NOMO-1 treated with dmso at 0.1 percent for 144 hours (cell line): Measurements from ENCODE around the gene ALDH1B1.

ENCODE experiments used
- DNase-seq: peaks from one replicate; lab custom pipeline; 2025; ENCODE audit not compliant: unreplicated experiment; lab: John Stamatoyannopoulos, UW

ALDH1B1 gene

DNA sequence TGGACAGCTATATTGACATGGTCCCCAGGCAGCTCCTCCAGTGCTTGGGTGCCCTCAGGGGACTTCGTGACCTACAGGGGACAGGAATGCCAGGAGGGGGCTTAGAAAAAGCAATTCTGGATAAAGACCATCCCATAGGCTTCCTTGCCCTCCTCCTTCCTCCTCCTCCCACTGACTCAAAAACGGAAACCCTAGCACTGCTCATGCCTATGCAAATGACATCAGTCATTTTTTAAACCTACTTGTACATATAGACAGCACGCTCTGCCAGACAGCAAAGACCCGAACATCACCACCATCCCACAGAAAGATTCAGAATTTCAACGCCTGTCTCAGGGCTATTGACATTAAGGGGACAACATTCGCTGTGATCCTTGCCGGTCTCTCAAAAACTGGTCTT is 20.8 kb downstream of the ALDH1B1 start:
- no peak for DNase-seq

DNA sequence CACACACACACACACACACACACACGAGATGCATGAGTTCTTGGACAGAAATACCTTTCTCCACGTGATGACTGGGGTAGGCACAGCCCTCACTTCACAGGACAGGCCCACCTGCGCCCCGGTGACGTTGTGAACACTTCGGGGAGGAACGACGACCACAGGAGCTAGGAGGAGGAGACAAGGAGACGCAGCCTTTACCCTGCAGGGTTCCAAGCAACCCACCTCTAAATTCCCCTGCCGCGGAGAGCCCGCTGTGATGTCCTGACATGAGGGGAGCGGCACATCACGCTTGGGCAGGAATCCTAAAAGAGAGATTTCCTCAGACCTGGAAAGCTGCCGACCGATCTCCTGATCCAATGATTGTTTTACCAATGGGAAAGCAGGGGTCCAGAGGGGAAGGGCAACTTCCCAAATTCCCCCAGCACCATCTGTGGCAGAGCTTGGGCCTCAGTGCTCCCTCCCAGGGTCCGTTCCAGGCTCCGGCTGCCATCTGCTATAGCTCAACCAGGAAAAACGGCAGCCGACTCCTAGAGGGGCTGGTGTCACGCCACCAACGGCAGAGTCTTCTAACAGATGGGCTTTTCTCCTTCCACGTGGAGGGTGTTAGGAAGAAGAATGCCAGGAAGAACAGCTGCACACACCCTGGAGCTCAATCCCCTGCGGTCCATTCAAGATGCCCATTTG is 21.7 kb downstream of the ALDH1B1 start:
- DNase-seq, result no peak

DNA sequence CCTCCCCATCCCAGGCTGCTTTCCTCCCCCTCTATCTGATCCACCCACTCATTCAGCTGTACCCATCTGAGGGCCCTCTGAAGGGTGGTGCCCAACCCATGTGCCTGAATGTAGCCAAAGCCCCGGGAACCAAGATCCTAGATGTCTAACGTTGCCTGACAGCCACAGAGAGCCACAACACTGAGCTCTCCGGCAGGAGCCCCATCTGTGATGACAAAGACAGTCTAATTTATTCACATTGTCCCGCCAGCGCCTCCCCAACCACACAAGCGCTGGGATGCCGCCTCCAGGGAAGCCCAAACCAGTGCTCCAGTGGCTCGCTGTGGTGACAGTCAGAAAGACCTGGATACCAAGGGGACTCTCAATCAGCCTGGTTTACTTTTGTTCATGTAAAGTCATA is 23.4 kb downstream of the ALDH1B1 start:
- DNase-seq, result no peak

DNA sequence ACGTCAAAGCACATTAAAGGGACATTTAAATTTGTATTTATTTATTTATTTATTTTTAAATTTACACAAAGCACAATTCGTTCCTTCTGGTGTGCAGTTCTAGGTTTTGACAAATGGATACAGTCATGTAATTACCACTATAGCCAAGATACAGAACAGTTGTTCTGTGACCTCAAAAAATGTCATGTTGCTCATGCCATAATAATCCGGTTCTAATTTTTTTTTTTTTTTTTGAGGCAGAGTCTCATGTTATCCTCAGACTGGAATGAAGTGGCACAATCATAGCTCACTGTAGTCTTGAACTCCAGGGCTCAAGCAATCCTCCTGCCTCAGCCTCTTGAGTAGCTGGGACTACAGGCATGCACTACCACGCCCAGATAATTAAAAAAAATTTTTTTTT is 24.0 kb downstream of the ALDH1B1 start:
- no peak for DNase-seq

DNA sequence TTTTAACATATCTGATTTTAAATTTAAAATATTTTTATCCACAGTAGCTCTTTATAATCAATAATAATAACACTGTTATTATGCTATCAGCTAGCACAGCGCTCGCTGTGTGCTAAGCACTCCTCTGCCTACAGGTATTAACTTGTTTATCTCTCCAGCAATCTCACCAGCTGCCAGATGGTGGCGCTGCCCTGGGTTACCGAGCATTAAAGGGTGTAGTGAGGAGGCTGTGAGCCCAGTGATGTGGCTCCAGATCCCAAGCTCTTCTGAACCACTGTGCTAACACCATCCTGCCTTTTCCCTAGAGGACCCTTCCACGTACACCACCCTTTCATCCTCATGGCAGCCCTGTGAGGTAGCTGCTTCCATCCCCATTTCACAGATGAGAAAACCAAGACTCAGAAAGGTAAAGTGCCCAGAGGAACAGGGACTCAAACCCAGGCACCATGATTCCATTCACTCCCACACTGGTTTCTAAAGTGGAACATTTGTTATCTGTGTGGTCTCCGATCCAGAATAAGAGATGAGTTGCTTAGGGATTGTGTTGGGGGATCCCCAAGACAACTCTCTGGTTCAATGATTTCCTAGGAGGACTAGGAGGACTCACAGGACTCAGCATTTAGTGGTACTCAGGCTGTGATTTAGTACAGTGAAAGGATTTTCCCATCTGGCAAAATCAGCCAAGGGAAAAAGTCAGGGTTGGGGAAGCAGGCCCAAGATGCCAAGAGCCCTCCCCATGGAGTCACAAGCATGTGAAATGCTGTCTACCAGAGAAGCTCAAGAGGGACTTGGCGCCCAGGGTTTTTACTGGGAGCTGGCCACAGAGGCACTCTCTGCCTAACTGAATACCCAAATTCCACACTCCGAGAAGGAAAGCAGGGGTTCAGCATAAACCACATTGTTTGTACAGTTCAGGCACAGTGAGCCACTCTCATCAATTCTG is 24.8 kb downstream of the ALDH1B1 start:
- no peak for DNase-seq

DNA sequence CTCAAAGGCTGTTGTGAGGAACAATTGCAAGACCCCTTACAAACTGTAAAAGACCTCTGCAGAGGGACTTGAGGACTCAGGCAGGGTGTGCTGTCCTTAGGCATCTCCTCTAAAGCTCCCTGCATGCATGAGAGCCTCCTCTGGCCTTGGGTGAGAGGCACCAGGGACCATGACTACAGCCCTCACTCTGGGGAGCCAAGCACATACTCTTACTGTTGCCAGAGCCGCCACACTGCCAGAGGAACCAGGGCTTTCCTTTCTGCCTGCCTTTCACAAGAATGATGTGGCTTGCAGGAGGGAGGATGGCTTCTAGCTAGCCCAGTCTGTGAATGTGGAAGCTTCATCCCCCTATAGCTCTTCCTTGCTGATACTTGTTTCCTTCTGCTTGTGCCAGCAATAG is 25.9 kb downstream of the ALDH1B1 start:
- DNase-seq, result no peak

DNA sequence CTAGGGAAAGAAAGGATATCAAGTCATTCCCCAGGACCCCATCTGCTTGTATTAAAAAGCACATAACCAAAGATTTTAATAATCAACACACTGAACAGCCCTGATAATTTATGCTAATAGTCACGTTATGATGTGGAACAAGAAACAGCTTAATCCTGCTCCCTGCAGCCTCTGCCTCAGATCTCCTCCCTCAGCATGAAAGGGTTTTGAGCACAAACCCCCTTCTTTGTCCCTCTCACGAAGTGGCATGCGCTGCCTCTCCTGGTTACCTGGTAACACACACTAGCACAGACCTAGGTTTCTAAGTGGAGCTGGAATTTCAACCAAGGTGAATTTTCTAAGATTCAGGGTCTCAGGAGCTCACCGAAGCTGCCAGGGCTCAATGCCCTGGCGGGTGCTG is 26.7 kb downstream of the ALDH1B1 start:
- no peak for DNase-seq

DNA sequence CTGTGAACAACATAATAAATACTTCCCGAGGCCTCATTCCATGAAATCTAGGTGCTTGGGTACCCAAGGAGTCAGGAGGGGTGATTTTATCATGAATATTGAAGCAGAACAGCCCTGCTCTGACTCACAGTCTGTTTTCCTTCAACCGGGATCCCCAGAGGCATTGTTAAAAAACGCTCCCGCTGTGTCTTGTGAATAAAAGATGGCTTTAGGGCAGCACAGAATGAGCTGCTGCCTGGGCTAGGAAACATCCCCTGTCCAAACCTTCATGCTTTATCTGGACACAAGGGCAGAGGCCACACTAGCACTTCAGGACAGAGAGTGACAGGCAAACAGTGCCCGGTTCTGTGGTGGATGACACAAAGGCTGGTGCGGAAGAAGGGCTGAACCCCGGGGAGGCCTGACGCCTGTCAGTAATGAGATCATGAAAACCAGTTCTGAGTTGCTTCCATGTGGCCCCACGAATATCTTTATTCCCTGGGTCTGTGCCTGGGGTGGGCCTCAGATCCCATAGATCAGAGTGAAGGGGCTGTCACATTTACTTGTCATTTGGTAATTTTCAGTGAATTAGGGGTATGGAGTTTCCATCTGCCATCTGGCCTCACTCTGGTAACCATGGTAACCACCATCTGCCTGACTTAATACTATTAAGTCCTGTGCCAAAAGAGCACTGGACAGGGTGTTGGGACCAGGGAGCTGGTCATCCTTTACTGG is 29.2 kb downstream of the ALDH1B1 start:
- no peak for DNase-seq

DNA sequence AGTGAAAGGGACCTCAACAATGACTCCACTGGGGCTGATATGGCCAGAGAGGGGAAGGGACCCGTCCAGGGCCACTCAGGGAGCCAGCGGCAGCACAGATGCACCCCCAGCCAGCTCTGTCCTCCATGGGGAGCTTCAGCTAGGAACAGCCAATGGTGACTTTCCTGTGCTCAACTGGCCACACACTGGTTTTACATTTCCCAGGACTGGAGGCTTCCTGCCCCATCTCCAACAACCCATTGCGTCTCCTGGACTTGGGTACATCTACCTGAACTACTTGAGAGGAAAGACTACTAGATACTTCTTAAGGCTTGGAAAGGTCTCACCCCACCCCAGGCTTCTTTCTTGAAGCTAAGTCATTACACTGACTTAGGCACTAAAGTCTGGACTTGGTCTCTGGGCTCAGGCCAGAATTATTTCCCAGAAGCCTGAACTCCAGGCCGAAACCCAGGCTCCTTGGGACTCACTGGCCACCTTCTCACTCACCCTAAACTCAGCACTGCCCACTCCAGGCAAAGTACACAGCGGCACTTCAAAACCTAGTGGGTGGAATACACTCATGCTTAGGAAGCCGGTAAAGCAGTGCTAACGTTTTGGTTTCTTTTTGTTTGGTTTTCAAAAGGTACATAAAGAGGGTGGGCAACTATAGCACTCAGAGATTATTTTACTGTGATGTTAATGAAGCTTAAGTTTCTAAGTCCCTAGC is 30.2 kb downstream of the ALDH1B1 start:
- DNase-seq, result no peak

DNA sequence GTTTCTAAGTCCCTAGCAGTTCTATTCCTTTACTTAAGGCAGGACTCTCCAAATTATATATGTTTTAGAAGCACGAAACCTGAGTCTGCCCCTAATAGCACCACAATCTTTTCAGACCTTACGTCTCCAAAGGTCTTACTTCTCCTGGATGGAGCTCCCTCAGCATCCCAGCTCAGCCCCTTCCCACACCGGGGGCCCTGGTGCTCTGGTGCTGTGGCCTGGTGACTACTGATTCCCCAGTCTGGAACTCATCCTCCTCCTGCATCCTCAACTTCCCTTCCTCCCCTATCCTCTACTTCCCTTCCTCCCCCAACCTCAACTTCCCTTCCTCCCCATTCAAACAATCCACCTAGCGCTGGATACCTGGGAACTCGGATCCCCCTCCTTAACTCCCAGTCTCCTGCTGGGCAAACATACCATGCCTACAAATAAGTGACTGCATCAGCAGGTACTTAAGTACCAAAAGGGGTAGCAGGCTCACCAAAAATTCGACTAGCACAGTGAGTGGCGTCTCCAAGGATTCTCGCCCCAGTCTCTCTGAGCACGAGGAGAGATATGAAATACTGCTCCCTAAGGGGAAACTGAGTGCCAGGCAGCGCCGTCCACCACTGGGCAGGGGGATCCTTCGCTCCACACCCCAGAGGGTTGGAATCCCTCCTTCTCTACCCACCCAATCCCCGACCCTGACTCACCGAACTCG is 30.9 kb downstream of the ALDH1B1 start:
- DNase-seq, result no peak

DNA sequence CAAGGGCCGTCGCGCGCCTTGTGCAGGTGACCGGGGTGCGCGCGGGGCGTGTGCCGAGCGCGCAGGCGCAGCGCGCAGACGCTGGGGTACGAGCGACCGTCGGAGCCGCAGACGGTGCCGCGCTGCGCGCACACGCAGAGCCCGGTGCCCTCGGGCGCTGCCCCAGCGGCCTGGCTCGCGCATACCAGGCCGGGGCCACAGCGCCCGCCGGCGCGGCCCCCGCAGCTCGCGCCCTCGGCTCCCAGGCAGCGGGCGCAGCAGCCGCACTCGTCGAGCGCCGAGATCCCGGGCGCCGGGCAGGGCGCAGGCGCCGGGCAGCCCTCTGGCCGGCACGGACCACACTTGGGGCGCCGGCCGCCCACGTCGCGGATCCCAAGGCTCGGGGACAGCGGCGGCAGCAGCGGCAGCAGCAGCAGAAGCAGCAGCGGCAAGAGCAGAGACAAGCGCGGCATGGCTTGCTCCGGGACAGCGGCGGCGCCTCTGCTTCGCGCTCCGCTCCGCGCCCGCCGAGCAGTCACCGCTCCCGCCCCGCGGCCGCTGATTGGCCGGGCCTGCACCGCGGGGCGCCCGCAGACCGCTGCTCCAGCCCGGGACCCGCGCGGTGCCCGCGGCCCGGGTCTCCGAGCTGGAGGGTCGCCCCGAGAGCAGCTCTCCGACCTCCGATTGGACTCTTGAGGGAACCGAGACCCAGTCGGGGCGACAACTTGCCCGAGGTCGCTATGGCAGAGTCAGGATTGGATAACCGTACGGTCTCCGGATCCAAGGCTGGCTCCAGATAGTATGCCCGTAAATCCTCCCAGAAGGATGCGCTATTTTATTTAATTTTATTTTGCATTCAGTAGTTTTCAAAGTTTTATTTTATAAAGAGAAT is 31.7 kb downstream of the ALDH1B1 start, which contains the start of gene IGFBPL1:
Gene IGFBPL1, minus strand, starts transcription at position 482 of the 871 bp plus-strand sequence. Its CDS starts 30 bp downstream, at position 452.
- no peak for DNase-seq

DNA sequence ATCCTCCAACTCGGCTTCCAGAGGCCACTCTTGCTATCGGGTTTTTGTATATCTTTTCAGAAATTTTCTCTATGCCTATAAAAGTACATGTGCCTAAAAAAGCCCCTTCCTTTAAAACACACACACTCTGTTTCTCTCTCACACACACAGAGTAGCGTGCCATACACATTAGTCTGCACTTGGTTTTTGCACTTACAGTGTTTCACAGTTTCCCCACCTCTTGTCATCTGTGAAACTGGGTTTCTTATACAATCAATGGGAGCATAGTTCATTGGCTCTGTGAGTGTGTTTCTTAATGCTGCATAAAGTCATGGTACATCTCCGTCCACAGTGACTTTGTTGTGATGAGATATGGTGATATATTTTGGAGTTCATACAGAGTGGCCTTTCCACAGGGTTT is 32.4 kb downstream of the ALDH1B1 start:
- DNase-seq, result no peak

DNA sequence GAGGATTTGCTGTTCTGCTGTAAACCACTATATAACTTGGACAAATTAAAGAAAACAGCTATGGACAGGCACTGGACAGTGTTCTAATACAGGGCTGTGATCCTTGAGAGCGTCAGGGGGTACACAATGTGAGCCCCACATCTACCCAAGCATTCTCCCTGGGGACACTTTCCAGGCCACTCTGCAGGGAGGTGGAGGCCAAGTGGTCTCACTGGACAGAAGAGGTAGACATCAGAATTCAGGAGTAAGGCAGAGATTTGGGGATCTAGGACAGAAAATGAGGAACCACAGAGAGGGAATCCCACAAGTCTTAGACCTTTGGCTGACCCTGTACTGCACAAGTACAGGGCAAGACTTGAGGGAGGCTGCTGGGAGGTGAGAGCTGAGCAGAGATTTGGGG is 35.6 kb downstream of the ALDH1B1 start:
- no peak for DNase-seq

DNA sequence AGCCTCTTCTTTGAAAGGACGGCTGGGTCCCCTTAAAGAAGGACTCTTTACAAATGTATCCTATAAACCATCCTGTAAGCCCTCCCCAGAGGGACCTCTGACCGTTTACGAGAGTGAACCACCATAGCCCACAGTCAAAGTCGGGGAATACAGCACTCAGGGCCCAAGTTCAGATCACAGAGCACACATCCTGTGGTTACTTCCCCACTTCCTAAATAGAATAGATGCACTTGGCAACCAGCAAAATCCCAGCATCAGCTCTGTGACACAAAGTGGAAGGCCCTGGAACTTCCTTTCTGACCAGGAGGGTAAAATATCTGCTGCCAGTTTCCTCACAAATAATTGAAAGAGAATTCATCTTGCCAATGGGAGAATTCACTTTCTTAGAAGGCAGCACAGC is 38.6 kb downstream of the ALDH1B1 start:
- no peak for DNase-seq

DNA sequence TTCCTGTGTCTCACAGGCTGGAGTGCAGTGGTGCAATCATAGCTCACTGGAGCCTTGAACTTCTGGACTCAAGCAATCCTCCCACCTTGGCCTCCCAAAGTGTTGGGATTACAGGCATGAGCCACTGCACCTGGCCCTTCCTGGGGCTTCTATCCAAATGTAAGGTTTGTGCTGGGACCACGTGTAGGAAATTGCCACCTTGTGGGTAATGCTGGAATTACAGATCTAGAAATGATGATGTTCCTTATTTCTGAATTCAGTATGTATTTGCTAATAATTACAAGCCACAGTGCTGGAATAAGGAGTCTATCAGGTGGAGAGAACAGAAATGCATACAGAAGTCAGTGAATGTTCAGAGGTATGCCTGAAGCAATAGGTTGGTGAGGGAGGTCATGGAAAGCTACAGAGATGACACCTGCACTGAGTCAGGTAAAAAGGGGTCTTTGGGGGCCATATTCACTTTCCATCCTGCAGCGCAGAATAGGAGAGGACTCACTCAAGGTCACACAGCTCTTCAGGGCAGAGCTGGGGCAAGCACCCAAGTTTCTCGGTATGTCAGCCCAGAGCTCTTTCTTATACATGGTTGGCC is 40.5 kb downstream of the ALDH1B1 start:
- DNase-seq, result no peak

DNA sequence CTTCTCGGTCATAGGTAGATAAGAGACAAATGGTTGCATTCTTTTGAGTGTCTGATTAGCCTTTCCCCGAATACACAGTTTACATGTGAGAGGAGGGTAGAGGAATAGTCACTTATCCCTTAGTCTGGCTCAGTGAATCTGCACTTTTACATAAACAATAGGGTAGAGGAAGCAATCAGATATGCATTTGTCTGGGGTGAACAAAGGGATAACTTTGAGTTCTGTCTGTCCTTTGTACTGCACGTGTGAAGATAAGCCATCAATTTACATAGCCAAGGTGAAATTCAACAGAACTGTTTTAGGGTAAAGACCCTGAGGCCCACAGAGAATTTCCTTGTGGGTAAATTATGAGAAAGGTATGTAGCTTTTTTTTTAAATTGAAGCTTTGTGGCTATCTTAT is 41.9 kb downstream of the ALDH1B1 start:
- DNase-seq, result no peak

DNA sequence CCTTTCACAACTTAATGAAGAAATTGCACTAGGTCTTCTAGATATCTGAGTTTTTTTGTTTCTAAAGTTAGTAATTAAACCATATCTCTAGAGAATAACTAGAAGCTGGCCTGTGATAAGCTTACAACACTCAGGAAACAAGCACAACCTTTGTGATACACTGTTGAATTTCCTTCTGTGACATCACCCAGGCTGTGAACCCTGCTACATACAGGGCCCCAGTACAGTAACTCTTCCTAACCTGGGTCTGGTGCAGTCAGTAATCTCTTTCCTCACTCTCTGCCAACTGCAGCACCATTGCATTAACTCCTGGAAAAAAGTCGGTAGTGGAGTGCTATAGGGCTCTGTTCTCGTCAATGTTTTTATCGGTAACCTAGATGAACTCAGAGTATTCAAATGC is 42.4 kb downstream of the ALDH1B1 start:
- DNase-seq, result no peak

DNA sequence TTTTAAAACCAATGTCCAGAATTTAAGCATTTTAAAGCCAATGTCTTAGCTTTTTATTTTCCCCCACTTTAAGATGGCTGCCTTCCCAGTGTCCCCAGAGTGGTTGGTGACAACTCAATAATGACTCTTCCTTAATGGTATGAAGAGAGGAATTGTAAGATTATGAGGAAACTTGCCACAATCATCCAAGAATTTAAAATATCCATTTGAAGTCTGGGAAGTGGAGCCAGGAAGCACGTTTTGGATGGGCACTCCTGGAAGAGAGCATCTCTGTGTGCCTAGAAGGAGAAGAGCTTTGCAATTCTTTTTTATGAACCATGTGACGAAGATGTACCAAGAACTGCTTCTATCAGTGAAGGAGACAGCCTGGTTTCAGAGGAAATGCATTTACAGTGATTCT is 43.0 kb downstream of the ALDH1B1 start:
- DNase-seq, result no peak

DNA sequence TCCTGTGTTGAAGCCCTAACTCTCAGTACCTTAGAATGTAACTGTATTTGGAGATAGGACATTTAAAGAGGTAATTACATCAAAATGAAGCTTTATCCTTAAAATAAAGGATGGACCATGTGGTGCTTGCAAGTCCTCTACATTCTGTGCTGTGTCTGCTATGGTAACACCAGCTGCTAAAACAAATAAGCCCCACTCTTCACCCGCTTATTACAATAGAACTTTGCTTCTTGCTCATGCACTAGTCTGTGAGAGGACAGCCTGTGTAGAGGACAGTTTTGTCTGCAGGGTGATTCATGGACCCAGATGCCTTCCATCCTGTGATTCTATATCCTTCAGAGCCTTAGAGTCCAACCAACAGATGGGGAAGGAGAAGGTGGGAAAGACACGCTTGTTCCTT is 44.2 kb downstream of the ALDH1B1 start:
- DNase-seq, result no peak
